C1 segment of cervical spinal cord (tissue), 14 donors: ENCODE results near the gene NR1D1.
A peak's percentile ranks its signal among the peaks of the same experiment; 100 is the strongest.

Experiments
- DNase-seq, 14 donors: peaks; one replicate each; lab custom pipeline; 2025; lab: John Stamatoyannopoulos, UW

NR1D1 gene

DNA sequence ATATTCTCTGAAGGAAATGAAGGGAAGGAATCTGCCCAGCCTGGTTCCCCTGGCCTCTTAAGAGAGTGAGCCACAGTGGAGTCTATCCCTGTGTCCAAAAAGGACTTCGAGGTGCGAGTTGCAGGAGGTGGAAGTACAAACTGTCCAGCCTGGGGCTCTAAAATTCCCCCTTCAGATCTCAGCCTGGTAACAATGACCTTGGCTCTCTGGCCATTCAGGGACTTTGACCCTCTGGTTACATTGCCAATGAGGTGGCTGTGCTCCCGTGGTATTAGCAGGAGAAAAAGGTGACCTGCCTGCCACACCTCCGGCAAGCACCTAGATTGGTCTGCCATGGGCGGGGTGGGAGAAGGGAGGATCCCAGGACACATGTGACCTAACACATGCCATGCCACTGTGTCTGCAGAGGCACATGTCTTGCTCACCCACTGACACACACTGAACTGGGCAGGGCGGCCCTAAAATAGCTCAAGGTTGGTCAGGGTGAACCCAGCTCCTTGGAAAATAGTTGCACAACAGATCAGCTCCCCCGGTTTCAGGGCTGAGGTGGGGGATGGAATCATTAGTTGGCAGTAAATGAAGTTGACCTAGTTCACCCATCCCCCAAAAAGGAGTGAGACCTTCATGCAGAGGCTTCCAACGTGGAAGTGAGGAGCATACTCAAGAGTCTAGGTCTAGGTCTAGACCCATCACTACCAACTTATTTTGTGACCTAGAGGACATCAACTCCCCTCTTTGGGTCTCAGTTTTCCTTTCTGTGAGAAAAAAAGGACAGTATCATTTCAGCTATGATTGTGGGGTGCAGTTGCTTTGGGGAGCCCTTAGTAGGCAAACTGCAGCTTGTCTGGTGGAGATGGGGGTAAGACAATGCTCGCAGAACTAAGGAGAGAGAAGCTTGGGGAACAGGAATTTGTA is 2.2 kb downstream of the NR1D1 start:
- no peak for DNase-seq

DNA sequence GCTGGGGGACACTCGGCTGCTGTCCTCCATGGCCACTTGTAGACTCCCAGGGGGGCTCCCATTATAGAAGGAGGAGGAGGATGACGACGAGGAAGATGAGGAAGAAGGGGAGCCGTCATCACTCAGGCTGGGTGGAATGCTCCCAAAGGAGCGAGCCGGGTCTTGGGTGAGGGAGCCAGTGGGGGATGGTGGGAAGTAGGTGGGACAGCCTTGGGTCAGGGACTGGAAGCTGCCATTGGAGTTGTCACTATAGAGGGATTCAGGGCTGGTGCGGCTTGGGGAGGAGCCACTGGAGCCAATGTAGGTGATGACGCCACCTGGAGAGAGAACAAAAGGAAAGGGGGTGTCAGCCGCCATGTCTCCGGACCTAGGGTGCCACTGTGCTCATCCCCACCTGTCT is 3.3 kb downstream of the NR1D1 start:
- no peak for DNase-seq

- DNase-seq: peak in 1 of 14 donors; percentile 19
These were observed 4.2 kb downstream of the NR1D1 start for GRCh38 chr17:40095944-40096791.

- DNase-seq: no peak
These were observed 4.9 kb downstream of the NR1D1 start for GRCh38 chr17:40095351-40095943.

GRCh38 chr17:40094874-40095273 is 5.5 kb downstream of the NR1D1 start:
- no peak for DNase-seq

DNA sequence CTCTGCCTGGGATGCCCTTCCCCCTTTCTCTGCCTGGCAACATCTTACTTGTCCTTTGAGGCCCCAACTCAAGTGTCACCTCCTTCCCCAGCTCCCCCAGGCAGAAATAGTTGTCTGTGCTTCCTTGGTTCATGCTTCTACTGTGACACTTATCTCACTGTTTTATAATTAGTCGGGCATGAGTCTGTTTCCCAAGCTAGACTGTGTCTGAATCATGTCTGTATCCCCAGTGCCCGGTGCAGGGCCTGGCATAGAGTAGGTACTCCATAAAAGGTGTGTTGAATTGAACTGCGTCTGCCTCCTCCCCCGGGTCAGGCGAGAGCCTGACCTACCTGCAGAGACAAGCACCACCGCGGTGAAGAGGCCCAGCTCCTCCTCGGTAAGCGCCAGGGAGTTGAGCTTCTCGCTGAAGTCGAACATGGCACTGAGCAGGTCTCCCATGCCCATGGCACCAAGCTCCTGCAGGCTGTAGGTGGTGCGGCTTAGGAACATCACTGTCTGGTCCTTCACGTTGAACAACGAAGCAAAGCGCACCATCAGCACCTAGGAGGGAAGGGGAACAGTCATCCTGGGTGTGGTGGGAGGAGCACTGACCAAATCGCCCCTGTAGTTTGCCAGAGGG is 6.7 kb downstream of the NR1D1 start:
- DNase-seq: no peak

- DNase-seq: peak in 1 of 14 donors; percentile 42
These were observed 7.3 kb downstream of the NR1D1 start for GRCh38 chr17:40093005-40093579.

- DNase-seq: peak in 10 of 14 donors; percentile 29 to 85 (median 47)
These were observed 7.8 kb downstream of the NR1D1 start for GRCh38 chr17:40092581-40092980.

DNA sequence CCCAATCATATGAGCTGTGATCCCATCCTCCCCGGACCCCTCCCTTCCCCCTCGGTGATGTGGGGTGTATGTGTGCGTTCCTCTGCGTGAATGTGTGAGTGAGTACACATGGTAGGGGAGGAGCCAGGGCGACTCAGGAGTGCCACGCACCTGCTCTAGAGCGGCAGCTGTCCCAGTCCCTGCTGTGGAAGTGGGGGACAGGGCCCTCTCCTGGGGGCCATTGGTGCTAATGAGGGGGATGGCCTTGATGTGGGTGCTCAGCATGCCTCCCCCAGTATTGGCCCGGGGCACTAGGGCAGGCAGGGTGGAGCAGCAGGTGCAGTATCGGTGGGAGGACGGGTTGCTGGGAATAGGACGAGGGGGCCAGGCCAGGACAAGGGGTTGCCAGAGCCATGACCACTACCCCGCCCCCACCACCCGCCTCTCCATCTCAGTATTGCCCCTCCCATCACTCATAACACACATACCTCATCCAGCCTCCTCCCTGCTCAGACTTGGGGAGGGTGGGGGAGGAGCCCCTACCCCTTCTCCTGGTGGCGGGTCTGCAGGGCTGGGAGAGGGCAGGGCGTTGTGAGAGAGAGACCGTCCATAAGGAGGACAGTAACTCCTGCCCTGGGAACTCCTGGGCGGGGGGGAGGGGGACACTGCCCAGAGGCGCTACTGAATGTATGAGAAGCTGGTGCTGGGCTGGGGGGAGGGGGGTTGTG is 8.5 kb downstream of the NR1D1 start:
- no peak for DNase-seq

GRCh38 chr17:40090237-40091119 is 9.9 kb downstream of the NR1D1 start:
- no peak for DNase-seq

- no peak for DNase-seq
These were observed 11.1 kb downstream of the NR1D1 start for GRCh38 chr17:40089077-40089895.

- no peak for DNase-seq
These were observed 12.3 kb downstream of the NR1D1 start for GRCh38 chr17:40087903-40088718.

- no peak for DNase-seq
These were observed 13.2 kb downstream of the NR1D1 start for GRCh38 chr17:40087049-40087794.

DNA sequence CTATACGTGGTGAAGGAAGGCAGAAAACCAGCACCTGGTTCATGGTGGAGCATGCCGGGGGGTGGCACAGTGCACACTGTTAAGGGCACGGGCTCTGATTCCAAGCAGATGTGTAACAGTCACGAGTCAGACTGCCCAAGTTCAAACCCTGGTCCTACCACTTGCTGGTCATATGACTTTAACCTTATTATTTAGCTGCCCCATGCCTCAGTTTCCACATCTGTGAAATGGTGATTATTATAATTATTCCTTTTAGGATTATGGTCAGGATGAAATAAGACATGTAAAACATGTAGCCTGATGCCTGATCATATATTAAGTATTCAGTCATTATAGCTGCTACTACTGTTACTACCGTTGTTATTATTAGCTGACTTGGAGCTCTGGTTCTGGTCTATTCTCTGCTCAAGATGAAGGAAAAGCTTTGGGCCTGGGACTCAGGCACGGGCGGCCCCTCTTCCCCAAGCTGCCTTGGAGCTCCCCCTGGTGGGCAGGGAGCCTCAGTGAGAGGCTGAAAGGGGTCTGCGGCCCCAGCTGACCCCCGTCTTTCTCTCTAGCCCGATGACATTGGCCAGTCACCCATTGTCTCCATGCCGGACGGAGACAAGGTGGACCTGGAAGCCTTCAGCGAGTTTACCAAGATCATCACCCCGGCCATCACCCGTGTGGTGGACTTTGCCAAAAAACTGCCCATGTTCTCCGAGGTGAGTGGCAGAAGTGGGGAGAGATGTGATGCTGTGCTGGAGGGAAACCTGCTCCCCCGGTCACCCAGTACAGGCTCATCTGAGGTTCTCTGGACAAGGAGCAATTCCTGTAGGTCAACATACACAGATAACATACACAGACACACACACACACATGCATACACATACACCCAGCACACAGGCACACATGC is 14.0 kb downstream of the NR1D1 start:
- DNase-seq: peak in 3 of 14 donors; percentile 8 to 56 (median 21)

DNA sequence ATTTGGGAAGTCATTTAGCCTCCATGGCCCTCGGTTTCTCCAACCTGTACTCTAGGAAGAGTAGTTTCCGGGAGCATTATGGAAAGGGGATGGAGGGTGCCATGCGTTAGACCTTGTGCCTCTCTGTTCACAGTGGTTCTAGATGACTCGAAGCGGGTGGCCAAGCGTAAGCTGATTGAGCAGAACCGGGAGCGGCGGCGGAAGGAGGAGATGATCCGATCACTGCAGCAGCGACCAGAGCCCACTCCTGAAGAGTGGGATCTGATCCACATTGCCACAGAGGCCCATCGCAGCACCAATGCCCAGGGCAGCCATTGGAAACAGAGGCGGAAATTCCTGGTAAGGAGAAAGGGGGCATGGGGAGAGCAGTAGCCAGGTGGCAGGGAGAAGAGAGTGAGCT is 15.9 kb downstream of the NR1D1 start:
- no peak for DNase-seq

- DNase-seq: no peak
These were observed 20.8 kb downstream of the NR1D1 start for GRCh38 chr17:40079545-40079944.
